SK-N-SH (cell line): ENCODE measurements around the gene FOXA3. TPM values are rescaled to one million over a fixed set of nuclear protein-coding genes. Genes with fewer than 3 reads are reported as not detected.
"Not testable (repeated sequence)": the region's sequence is repeated elsewhere in the genome, so short reads cannot be mapped to it uniquely, and the experiment has no call there.

ENCODE experiments used
- CTCF ChIA-PET: fragments of 300-600, 350-600 bp; formaldehyde crosslinking; extraction: SDS; loops from one replicate; lab custom pipeline; 2021; lab: Yijun Ruan, JAX
- POLR2A ChIA-PET: fragments of 350-600 bp; sonication (Branson Sonifier 250); formaldehyde crosslinking; extraction: SDS; loops from one replicate; lab custom pipeline; 2020; ENCODE audit warnings: antibody characterized with exemption, inconsistent platforms; lab: Yijun Ruan, JAX
- DNase-seq: peaks from one replicate; pipeline ENCODE4 v3.0.0; 2012
- H2AFZ ChIP-seq: fragments of 200-600 bp; sonication (generic); 2 replicates; pipeline ENCODE4 v1.8.1; 2016; ENCODE audit warnings: antibody characterized with exemption, mild to moderate bottlenecking, low read depth
- H3F3A ChIP-seq: fragments of 200-600 bp; sonication (generic); replicated peaks from 2 replicates; pipeline ENCODE3; 2016; ENCODE audit warnings: antibody characterized with exemption, mild to moderate bottlenecking; ENCODE audit not compliant: insufficient read depth
- H3K27ac ChIP-seq, 2 experiments: fragments of 200-500 bp in 1 of 2; fragments of 200-600 bp in 1 of 2; sonication (Bioruptor generic) in 1 of 2; sonication (generic), shearing (Covaris generic) in 1 of 2; 2 replicates each; pipeline versions ENCODE4 v1.5.1 to v1.6.1; 2014 to 2016; ENCODE audit warnings: low read depth in 2 of 2, inconsistent platforms in 1 of 2, low read length in 1 of 2, mild to moderate bottlenecking in 1 of 2, mixed read lengths in 1 of 2
- H3K27me3 ChIP-seq: fragments of 200-600 bp; sonication (generic), shearing (Covaris generic); 2 replicates; pipeline ENCODE4 v1.6.1; 2016; ENCODE audit warnings: mixed run types; ENCODE audit not compliant: insufficient read depth
- H3K36me3 ChIP-seq, 2 experiments: fragments of 200-500 bp in 1 of 2; fragments of 200-600 bp in 1 of 2; sonication (Bioruptor generic) in 1 of 2; sonication (generic) in 1 of 2; replicated peaks in 1 of 2; 2 replicates each; pipeline versions ENCODE3 to v1.5.1; 2014 to 2016; ENCODE audit warnings: low read length in 1 of 2, mild to moderate bottlenecking in 1 of 2; ENCODE audit not compliant: insufficient read depth in 2 of 2, control insufficient read depth in 1 of 2
- H3K4me1 ChIP-seq, 2 experiments: fragments of 200-500 bp in 1 of 2; fragments of 200-600 bp in 1 of 2; sonication (Bioruptor generic) in 1 of 2; sonication (generic), shearing (Covaris generic) in 1 of 2; 2 replicates each; pipeline versions ENCODE4 v1.5.1 to v1.6.1; 2014 to 2016; ENCODE audit warnings: low read depth in 1 of 2, low read length in 1 of 2, mixed run types in 1 of 2; ENCODE audit not compliant: insufficient read depth in 2 of 2, control insufficient read depth in 1 of 2
- H3K4me2 ChIP-seq: fragments of 200-600 bp; sonication (generic), shearing (Covaris generic); 2 replicates; pipeline ENCODE4 v1.6.1; 2017; ENCODE audit warnings: mixed run types
- H3K4me3 ChIP-seq, 2 experiments: fragments of 200-500 bp in 1 of 2; fragments of 200-600 bp in 1 of 2; sonication (Bioruptor generic) in 1 of 2; sonication (generic), shearing (Covaris generic) in 1 of 2; 2 replicates each; pipeline versions ENCODE4 v1.5.1 to v1.8.1; 2014 to 2016; ENCODE audit warnings: low read depth in 2 of 2, inconsistent platforms in 1 of 2, low read length in 1 of 2, mild to moderate bottlenecking in 1 of 2, mixed read lengths in 1 of 2, moderate library complexity in 1 of 2
- H3K79me2 ChIP-seq: fragments of 200-600 bp; sonication (generic); 2 replicates; pipeline ENCODE4 v1.8.1; 2017; ENCODE audit warnings: mild to moderate bottlenecking; ENCODE audit not compliant: insufficient read depth
- H3K9ac ChIP-seq: fragments of 200-600 bp; sonication (generic); 2 replicates; pipeline ENCODE4 v1.6.1; 2017; ENCODE audit warnings: mixed run types
- H3K9me2 ChIP-seq: fragments of 200-600 bp; sonication (generic); 2 replicates; pipeline ENCODE4 v1.6.1; 2017; ENCODE audit warnings: mixed run types
- H3K9me3 ChIP-seq: fragments of 200-600 bp; sonication (generic); 2 replicates; pipeline ENCODE4 v1.6.1; 2017; ENCODE audit warnings: mixed run types, mild to moderate bottlenecking, moderate library complexity
- H4K20me1 ChIP-seq: fragments of 200-600 bp; sonication (generic); 2 replicates; pipeline ENCODE4 v1.6.1; 2017; ENCODE audit warnings: mild to moderate bottlenecking, mixed run types; ENCODE audit not compliant: insufficient read depth
- ELF1 ChIP-seq: IDR thresholded peaks from 2 replicates; pipeline ENCODE4 v1.4.0; 2012
- EZH2phosphoT487 ChIP-seq: fragments of 200-600 bp; sonication (generic); IDR thresholded peaks from 2 replicates; pipeline ENCODE4 v1.6.1; 2017; ENCODE audit warnings: low read depth, mixed run types, mild to moderate bottlenecking, antibody characterized with exemption, moderate library complexity, borderline replicate concordance
- FOXJ3 ChIP-seq: sonication (generic); formaldehyde crosslinking; IDR thresholded peaks from 2 replicates; pipeline ENCODE4 v1.5.1; 2020; ENCODE audit warnings: mild to moderate bottlenecking, missing genetic modification reagents
- FOXM1 ChIP-seq: IDR thresholded peaks from 2 replicates; pipeline ENCODE4 v1.4.0; 2012; ENCODE audit warnings: low read depth, mild to moderate bottlenecking
- GABPA ChIP-seq: IDR thresholded peaks from 2 replicates; pipeline ENCODE4 v1.4.0; 2012; ENCODE audit warnings: low read depth, mild to moderate bottlenecking
- JUND ChIP-seq: IDR thresholded peaks from 2 replicates; pipeline ENCODE4 v1.4.0; 2012
- MEF2A ChIP-seq: IDR thresholded peaks from 2 replicates; pipeline ENCODE4 v1.4.0; 2012; ENCODE audit warnings: low read depth, borderline replicate concordance
- NRF1 ChIP-seq: IDR thresholded peaks from 2 replicates; pipeline ENCODE4 v1.6.1; 2012; ENCODE audit warnings: low read depth, mild to moderate bottlenecking, low read length
- RAD21 ChIP-seq: IDR thresholded peaks from 2 replicates; pipeline ENCODE4 v1.6.1; 2012; ENCODE audit warnings: mild to moderate bottlenecking, low read length
- RFX5 ChIP-seq: IDR thresholded peaks from 2 replicates; pipeline ENCODE4 v1.6.1; 2012; ENCODE audit warnings: mild to moderate bottlenecking, improper control_type of control experiment, low read length
- SIN3A ChIP-seq: IDR thresholded peaks from 2 replicates; pipeline ENCODE4 v1.6.1; 2012; ENCODE audit warnings: low read depth, mild to moderate bottlenecking, low read length, moderate library complexity, borderline replicate concordance
- TAF1 ChIP-seq: IDR thresholded peaks from 2 replicates; pipeline ENCODE4 v1.6.1; 2012; ENCODE audit warnings: low read depth, mild to moderate bottlenecking, low read length, moderate library complexity, borderline replicate concordance
- TEAD4 ChIP-seq: IDR thresholded peaks from 2 replicates; pipeline ENCODE4 v1.4.0; 2012; ENCODE audit warnings: mild to moderate bottlenecking, borderline replicate concordance; ENCODE audit not compliant: insufficient read depth
- WGBS: methylation state at CpG from one replicate; pipeline ENCODE4 v1.1.6; 2017; ENCODE audit warnings: low lambda C conversion rate; 5-methylcytosine and 5-hydroxymethylcytosine counted together
- polyA plus RNA-seq, 3 experiments: library from polyadenylated mRNA; depleted of rRNA; stranded (reverse); fragments of >200 nt; gene quantifications; 2 replicates each; pipeline ENCODE4 v1.2.3, GENCODE V29; 2012
- TF ChIP-seq, protein P1 (sequence below): IDR thresholded peaks from 2 replicates; pipeline ENCODE4 v1.4.0; 2012; ENCODE audit warnings: low read depth
- TF ChIP-seq, protein P2 (sequence below): IDR thresholded peaks from 2 replicates; pipeline ENCODE4 v1.4.0; 2012; ENCODE audit warnings: low read depth, borderline replicate concordance

The FOXA3 gene
- polyA plus RNA-seq, 1 of the 3 experiments (the other 2 are of a cell fraction): 1.5 TPM

DNA sequence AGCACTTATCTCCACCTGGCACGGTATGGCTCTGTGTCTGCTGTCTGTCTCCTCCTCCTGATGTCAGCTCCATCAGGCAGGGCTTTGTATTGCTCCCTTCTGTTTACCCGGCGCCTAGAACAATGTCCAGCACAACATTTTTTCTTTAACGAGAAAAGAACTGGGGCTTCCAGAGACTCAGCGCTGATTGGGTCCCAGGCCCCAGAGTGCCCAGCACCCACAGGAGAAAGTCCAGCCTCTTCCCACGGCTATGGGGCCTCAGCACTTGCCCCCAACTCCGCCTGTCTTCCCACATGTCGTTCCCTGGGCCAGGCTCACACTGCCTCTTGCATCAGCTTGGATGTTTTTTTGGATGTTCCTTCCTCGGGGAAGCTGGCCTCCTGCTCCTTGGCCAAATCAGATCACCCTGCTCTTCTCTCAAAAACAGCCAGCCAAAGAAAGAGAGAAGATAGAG, 31.4 kb downstream of the FOXA3 start:
- Histone ChIP-seq H3K9ac (no peak overlapping the region), H3K79me2 (no peaks in the 10 kb centered on the region; the same call in 1 of the 2 replicates), H3K4me3 (no peak overlapping the region), H3K4me2 (no peak overlapping the region), H3K9me2 (no peaks in the 10 kb centered on the region), H4K20me1 (no peaks in the 10 kb centered on the region), H3F3A (peaks cover 4% of the 10 kb centered on the region), H3K27me3 (no peaks in the 10 kb centered on the region), H2AFZ (no peak overlapping the region), H3K27ac (no peak overlapping the region), H3K36me3 (peaks cover 8 to 19% of the 10 kb centered on the region in 2 experiments), H3K9me3 (no peaks in the 10 kb centered on the region), H3K4me1 (no peaks in the 10 kb centered on the region; a peak in 1 of 4 replicates)
- DNase-seq: no peak
- POLR2A ChIA-PET: no interaction called here
- CTCF ChIA-PET: interaction anchor here (1.5 kb wide), 1 partner anchor 13 kb away, joined by 4 read pairs; no protein-coding TSS in a partner anchor
- 91% methylated on average over 9 of the region's 9 CpGs for WGBS
- TF ChIP-seq JUND: no peak
- TF ChIP-seq, protein P1, sequence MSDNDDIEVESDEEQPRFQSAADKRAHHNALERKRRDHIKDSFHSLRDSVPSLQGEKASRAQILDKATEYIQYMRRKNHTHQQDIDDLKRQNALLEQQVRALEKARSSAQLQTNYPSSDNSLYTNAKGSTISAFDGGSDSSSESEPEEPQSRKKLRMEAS: no peak
- no peak for TF ChIP-seq FOXM1
- TF ChIP-seq, all 33 proteins: peak for 0

DNA sequence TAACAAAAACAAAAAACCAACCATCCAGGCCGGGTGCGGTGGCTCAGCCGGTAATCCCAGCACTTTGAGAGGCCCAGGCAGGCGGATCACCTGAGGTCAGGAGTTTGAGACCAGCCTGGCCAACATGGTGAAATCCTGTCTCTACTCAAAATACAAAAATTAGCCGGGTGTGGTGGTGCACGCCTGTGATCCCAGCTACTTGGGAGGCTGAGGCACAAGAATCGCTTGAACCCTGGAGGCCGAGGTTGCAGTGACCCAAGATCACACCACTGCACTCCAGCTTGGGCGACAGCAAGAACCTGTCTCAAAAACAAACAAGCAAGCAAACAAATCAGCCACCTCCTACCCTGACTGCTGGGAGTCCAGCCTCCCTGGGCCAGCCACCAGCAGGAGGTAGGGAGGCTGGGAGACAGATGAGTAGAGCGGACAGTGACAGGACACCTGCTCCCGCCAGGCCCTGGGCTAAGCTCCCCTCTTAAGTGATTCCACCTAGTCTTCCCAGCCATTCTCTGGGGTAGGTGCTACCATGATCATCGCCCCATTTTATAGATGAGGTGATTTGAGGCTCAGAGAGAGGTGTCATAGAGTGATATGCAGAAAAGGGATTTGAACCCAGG, 32.0 kb downstream of the FOXA3 start:
- H3K9me3 ChIP-seq, H3K27me3 ChIP-seq, H3K9me2 ChIP-seq, H3K27ac ChIP-seq, H3K4me2 ChIP-seq, DNase-seq, H3K9ac ChIP-seq, H4K20me1 ChIP-seq, H3K4me3 ChIP-seq, POLR2A ChIA-PET, H3K79me2 ChIP-seq, H2AFZ ChIP-seq, H3F3A ChIP-seq, H3K4me1 ChIP-seq: not testable (repeated sequence)
- 97% methylated on average over 11 of the region's 12 CpGs for WGBS
- CTCF ChIA-PET: interaction anchor here (1.5 kb wide), 1 partner anchor 13 kb away, joined by 4 read pairs; no protein-coding TSS in a partner anchor
- peaks cover 8 to 20% of the 10 kb centered on the region in 2 experiments for H3K36me3 ChIP-seq

DNA sequence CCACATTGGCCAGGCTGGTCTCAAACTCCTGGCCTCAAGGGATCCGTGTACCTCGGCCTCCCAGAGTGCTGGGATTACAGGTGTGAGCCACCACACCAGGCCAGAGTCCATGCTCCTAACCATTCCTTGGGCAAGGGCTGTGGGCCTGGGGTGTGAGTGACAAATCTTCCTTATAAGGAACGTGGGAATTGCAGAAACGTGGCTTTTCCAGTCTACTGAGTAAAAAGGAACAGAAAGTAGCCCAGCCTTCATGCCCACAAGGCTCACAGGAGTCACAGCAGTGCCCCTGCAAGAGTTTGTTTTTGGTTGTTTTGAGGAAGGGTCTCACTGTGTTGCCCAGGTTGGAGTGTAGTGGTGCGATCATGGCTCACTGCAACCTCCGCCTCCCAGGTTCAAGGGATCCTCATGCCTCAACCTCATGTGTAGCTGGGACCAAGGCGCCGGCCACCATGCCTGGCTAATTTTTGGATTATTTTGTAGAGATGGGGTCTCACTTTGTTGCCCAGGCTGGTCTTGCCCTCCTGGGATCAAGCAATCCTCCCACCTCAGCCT, 33.2 kb downstream of the FOXA3 start:
- H3K27ac ChIP-seq: no peak overlapping the region
- H3K4me2 ChIP-seq: no peak overlapping the region
- H3K27me3 ChIP-seq: no peaks in the 10 kb centered on the region
- TF ChIP-seq EZH2phosphoT487 (no peak), TAF1 (no peak), TEAD4 (no peak), SIN3A (no peak), RFX5 (no peak), JUND (no peak), RAD21 (no peak), MEF2A (no peak), ELF1 (no peak), NRF1 (no peak), GABPA (no peak), FOXJ3 (CRISPR knock-in tag) (no peak)
- TF ChIP-seq, protein P2, sequence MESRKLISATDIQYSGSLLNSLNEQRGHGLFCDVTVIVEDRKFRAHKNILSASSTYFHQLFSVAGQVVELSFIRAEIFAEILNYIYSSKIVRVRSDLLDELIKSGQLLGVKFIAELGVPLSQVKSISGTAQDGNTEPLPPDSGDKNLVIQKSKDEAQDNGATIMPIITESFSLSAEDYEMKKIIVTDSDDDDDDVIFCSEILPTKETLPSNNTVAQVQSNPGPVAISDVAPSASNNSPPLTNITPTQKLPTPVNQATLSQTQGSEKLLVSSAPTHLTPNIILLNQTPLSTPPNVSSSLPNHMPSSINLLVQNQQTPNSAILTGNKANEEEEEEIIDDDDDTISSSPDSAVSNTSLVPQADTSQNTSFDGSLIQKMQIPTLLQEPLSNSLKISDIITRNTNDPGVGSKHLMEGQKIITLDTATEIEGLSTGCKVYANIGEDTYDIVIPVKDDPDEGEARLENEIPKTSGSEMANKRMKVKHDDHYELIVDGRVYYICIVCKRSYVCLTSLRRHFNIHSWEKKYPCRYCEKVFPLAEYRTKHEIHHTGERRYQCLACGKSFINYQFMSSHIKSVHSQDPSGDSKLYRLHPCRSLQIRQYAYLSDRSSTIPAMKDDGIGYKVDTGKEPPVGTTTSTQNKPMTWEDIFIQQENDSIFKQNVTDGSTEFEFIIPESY: no peak
- TF ChIP-seq, protein P1: no peak
- TF ChIP-seq, all 33 proteins: peak for 0
- Histone ChIP-seq H3K4me3 (no peak overlapping the region), H3K9ac (no peak overlapping the region), H3K79me2 (peaks cover 5% of the 10 kb centered on the region), H2AFZ (no peak overlapping the region), H3K9me3 (no peaks in the 10 kb centered on the region), H4K20me1 (no peaks in the 10 kb centered on the region), H3K4me1 (peaks cover 0 to 8% of the 10 kb centered on the region in 2 experiments; a peak in 1 of 4 replicates), H3K9me2 (no peaks in the 10 kb centered on the region), H3K36me3 (peaks cover 8 to 20% of the 10 kb centered on the region in 2 experiments), H3F3A (peaks cover 9% of the 10 kb centered on the region)
- POLR2A ChIA-PET: no interaction called here
- WGBS: 95% methylated on average over 6 of the region's 8 CpGs
- CTCF ChIA-PET: no interaction called here
- DNase-seq: no peak
